Dedifferentiated amniotic fluid mesenchymal stem cell (primary cell): ENCODE results near the gene HAGH.
"Not testable (repeated sequence)": the region's sequence is repeated elsewhere in the genome, so short reads cannot be mapped to it uniquely, and the experiment has no call there.

ENCODE experiments used
- DNase-seq: peaks from one replicate; pipeline ENCODE4 v3.0.0-alpha.2; 2016; ENCODE audit errors: extremely low spot score

HAGH gene

GRCh38 chr16:1810106-1810505 is 16.5 kb downstream of the HAGH start:
- DNase-seq: no peak

DNA sequence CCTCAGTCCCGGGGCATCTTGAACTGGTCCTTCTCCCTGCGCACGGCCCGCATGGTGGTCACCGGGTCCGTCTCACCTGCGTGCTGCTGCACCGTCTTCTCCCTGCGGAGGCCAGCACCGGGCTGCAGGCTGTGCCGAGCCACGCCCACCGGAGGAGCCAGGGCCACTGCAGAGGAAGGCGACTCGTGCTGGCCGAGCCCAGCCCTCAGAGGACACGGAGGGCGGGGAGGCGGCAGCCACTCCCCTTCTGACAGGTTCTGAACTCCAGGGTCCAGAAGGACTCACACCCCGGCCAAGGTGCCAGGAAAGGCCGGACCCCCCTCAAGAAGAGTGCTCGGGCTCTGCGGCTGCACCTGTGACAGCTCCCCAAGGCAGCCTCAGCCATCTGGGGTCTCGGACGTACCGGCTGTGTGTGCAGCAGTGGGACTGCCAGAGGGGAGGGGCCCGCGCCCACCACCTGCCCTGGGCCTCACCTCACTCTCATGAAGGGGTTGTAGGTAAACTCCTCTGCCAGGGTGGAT is 17.3 kb downstream of the HAGH start:
- no peak for DNase-seq

GRCh38 chr16:1808691-1809090 is 17.9 kb downstream of the HAGH start:
- no peak for DNase-seq

DNA sequence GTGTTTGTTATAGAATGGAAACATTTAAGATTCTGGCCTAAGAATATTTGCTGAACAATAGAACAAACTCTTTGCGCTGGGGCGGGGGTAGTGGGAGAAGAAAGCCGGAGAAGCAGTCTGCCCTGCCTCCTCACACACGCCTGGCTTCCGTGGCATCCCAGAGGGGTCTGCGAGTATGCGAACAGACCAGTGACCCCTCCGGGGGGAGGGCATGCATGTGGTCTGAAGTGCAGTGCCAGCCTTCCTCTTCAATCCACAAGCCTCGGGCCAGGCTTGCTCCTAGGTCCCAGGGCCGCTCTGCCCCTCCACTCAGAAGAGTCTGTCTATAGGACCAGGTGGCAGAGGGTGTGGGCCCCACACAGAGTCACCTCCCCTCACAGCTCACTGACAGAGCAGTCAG is 19.0 kb downstream of the HAGH start:
- no peak for DNase-seq

GRCh38 chr16:1800701-1801100 is 25.9 kb downstream of the HAGH start:
- no peak for DNase-seq

DNA sequence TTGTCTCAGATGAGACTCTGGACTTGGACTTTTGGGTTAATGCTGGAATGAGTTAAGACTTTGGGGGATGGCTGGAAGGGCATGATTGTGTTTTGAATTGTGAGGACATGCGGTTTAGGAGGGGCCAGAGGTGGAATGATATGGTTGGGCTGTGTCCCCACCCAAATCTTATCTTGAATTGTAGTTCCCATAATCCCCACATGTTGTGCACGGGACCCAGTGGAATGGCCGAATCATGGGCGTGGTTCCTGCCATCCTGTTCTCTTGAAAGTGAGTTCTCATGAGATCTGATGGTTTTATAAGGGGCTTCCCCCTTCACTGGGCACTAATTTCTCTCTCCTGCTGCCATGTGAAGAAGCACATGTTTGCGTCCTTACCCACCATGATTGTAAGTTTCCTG is 27.4 kb downstream of the HAGH start:
- not testable (repeated sequence) for DNase-seq

DNA sequence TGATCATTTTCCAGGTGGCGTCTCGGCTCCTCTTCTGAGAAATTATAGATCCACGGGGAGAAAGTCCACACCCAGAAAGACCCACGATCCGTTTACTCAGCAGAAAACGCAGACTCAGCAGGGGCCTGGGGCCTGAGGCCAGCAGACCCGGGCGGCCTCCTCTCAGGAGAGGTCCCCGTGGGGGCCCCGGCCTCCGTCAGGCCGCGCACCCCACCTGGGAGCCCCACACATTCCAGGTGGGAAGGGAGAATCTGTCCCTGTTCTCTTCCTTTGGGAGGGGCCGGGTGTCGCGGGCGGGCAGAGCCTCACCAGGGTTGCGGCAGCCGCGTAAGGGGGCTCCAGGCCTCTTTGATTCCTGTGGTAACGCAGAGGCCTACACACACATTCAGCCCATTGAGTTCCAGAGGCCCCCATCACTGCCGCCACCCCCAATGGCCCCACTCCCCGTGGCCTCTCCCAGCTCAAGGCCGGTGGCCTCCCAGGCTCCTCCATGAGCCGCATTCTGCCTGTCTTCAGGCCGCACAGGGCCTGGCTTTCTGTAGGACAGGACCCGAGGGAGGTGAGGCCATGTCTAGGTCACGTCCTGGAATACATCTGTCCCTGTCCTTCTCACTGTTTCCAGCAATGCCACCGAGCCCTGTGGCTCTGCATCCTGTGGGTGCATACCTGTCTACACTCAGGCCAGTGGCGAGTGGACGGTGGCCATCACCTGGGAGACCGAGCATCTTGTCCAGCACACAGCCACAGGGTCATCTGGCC is 31.5 kb downstream of the HAGH start:
- no peak for DNase-seq

DNA sequence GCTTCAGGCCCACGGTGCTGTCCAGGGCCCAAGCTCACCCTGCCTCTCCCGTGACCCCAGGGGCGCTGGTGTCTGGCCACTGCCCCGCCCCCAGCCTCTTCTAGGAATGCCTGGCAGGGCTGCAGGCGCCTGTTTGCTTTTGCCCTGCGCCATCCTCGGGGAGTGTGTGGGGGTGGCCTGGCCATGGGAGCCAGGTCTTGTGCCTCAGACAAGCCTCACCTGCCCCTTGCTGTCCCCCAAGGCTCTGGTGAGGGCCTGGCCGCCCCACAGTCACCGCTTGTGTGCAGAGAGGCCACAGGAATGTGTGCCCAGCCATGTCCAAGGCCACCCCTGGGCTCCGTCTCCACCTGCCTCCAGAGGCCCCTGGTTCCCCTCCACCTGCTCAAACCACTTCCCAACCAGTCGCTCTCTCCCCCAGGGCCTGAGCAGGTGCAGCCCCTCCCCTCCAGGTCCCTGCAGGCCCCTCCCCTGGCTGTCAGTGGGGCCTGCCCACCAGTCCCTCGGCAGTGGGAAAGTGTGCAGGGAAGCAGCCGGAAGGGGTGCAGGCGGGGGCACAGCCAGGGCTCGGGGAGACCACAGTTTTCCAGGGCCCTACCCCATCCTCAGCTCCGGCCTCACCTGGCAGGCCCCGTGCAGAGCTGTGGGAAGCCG is 32.3 kb downstream of the HAGH start:
- DNase-seq: no peak

DNA sequence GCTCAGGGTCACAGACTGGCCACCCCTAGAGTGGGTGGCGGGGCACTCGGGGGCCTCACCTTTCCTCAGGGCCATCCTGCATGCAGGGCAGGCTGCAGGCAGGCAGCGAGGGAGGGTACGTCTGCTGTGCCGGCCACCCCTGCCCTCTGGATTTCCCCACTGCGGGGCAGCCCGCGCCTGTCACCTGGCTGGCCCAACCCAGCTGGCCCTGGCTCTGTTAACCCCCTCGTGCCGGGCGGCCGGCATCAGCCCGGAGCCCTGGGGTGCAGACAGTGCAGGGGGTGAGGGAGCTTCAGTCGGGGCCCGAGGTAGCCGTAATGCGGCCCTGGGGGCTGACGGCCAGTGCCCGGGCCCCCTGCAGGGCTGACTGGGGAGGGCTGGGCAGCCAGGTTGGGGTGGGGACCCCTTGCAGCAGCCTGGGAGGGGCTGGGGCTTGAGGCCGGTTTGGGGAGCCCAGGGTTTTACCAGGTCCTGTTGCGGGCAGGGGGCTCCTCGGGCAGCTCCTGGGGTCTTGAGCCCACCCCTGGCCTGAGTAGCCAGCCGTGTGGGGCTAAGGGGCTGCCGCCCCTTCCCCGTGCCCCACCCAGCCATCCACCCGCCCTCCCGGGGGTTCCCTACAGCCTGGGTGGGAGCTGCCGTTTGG is 32.9 kb downstream of the HAGH start, which contains the start of gene IGFALS:
IGFALS (minus strand) TSS at position 128 of the 643 bp plus-strand sequence; CDS start at position 75, 53 bp downstream.
- no peak for DNase-seq

DNA sequence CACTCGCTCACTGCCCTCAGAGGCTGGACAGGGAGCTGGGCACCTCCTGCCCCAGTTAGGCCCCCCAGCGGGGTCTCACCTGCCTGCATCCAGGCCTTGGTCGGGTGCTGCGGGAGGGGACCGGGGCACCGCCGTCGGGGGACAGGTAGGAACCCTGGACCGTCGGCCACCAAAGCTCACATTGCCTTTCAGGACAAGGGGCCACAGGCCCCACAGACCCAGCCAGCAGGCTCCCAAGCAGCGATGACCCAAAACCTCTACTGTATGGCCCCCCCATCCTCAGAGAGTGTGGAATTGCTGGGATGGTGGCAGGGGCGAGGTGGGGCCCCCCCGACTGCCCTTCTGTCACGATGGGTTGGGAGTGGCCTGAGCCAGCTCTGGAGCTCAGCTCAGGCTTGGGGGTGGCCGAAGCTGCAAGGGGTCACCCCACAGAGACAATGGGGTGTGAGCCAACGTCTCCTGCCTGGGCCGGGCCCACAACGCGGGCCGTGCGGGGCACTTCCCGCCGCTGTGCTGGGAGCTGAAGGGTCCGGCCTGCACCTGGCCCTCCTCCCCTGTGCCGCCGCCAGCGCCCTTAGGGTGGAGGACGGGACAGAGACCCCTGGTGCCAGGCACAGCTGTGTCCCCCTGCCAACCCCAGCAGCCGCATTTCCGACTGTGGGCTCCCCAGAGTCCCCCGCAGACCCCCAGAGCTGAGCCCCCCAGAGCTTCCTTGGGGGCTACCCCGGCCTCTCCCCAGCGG is 33.6 kb downstream of the HAGH start:
- no peak for DNase-seq

DNA sequence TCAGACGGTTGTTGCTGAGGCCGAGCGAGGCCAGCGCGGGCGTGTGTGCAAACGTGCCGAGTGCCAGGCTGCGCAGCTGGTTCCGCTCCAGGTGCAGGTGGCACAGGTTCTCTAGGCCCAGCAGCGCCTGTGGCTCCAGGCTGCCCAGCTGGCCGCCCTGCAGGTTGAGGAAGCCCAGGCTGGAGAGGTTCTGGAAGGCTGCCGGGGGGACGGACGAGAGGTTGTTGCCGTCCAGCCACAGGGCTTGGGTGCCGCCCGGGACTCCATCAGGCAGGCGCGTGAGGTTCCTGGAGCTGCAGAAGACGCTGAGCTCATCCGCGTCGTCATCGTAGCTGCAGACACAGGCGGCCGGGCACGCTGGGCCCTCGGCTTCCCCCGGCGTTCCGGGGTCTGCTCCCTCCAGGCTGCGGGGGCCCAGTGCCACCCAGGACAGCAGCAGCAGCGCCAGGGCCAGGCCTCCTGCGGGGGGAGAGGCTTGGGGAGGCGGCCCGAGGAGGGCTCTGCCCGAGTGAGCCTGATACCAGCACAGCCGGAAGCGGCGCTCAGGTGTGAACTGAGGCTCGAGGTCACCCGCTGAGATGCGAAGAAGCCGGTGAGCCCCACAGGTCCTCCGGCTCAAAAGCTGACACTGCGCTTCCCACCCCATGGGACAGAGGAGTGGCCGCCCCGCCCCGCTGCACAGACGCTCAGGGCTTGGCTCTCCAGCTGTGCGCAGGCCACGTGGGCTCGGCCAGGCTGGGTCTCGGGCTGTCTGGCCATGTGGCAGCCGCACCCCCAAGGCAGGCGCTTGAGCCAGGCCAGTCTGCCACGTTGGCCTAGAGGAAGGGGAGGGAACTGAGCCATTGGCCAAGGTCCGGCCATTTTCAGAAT is 34.4 kb downstream of the HAGH start:
- DNase-seq: no peak

DNA sequence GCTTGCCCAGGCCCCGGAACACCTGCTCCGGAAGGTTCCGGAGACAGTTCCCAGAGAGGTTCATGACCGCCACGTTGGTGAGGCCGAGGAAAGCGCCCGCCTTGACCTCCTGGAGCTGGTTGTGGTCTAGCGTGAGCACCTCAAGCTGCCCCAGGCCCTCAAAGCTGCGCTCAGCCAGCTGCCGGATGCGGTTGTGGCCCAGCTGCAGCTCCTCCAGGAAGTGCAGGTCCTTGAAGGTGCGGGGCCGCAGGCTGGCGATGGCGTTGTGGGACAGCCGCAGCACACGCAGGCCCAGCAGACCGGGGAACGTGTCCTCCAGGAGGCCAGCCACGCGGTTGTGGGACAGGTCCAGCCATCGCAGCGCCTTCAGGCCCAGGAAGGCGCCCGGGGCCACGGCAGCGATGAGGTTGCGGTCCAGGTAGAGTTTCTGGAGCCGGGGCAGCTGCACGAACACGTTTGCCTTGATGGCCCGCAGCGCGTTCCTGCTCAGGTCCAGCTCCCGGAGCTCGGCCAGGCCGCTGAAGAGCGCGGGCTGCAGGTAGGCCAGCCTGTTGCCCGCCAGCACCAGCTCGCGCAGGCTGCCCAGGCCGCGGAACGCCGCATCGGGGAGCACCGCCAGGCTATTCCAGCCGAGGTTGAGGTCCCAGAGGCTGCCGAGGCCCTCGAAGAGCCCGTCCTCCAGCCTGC is 35.2 kb downstream of the HAGH start:
- DNase-seq: no peak

- no peak for DNase-seq
These were observed 35.9 kb downstream of the HAGH start for GRCh38 chr16:1790611-1791255.

GRCh38 chr16:1790261-1790610 is 36.4 kb downstream of the HAGH start:
- DNase-seq: no peak

DNA sequence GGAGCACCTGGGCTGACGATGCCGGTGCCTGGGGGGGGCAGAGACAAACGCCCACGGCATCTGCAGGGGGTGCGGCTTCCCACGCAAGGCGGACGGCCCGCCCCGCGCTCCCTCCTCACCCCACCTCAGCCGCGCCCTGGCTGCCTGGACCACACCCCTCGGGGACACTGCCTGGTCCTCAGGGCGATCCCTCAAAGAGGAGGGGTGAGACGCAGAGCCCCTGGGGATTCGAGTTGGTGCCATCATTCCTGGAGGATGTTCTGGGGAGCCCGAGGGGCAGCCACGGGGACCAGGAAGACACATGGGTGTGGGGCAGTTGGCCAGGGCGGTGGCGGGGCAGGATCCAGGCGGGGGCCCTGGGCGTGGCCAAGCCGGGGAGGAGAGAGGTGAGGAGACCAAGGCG is 37.0 kb downstream of the HAGH start:
- DNase-seq: no peak

GRCh38 chr16:1788708-1789100 is 37.9 kb downstream of the HAGH start:
- no peak for DNase-seq

DNA sequence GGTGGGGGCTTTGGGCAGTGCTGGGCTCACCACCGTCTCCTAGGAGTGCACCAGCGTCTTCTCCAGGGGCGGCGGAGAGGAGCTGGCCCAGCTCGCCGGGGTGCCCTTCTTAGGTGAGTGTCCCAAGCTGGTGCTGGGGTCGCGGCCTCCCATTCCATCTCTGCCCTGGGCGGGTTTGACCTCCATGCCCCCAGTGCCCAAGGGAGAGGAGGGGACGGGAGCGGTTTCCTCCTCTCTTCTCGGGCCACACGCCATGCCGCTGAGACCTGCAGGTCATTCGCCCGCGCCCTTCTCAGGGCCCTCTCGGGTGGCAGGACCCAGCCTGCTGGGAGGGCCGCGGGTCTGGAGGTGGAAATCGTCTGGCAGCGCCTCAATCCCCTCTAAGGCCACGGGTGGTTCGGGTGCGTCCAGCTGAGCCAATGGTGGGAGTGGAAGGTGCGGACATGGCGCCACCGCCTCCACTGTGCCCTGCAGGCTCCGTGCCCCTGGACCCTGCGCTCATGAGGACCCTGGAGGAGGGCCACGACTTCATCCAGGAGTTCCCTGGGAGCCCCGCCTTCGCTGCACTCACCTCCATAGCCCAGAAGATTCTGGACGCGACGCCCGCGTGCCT is 38.4 kb downstream of the HAGH start:
- no peak for DNase-seq

DNA sequence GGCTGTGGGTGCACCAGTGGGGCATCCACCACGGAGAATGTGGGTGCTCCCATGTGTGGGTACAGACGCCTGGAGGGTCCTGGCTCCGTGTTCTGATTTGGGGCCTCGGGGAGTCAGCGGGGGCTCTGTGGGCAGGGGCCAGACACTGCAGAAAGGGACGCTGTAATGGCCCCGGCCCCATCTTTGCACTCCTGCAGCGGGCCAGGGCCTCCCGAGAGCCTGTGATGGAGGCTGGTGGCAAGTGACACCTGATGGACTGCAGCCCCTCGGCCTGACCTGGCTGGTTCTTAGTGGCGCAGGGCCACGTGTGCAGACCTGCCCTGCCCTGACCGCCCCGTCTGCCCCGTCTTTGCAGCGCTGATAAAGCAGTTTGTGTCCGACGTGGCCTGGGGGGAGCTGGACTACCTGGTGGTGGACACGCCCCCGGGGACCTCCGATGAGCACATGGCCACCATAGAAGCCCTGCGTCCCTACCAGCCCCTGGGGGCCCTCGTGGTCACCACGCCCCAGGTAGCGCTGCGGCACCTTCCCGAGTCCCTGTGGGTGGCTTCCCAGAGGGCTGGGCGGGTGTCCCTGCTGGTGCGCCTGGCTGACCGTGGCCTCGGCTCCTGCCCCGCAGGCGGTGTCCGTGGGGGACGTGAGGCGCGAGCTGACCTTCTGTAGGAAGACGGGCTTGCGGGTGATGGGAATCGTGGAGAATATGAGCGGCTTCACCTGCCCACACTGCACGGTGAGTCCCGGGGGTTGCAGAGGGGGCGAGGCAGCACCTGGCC is 39.1 kb downstream of the HAGH start:
- no peak for DNase-seq

GRCh38 chr16:1787056-1787321 is 39.6 kb downstream of the HAGH start:
- no peak for DNase-seq
